ENCODE measurements around the gene ECHDC1.

The ECHDC1 gene

DNA sequence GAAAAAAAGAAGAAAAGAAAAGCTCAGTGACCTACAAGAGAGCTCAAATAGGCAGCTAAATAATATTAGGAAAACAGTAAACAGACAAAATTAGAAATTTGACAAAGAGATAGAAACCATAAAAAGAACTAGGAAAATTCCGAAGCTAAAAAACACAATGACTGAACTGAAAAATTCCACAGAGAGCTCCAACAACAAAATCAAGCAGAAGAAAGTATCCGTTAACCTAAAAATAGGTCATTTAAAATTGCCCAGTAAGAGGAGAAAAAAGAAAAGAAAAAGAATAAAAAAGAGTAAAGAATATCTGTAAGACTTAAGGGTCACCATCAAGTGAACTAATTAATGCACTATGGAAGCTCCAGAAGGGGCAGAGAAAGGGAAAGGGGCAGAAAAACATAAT lies 6.6 kb upstream of the ECHDC1 start:
- TF ChIP-seq YY1 (IDR thresholded peaks at IDR 0.05; ENCODE audit: low read depth) (no peak), NFIC (IDR thresholded peaks at IDR 0.05) (no peak), EP300 (IDR thresholded peaks at IDR 0.05; ENCODE audit: borderline replicate concordance) (no peak), CREB1 (IDR thresholded peaks at IDR 0.05; ENCODE audit: low read depth) (no peak)

DNA sequence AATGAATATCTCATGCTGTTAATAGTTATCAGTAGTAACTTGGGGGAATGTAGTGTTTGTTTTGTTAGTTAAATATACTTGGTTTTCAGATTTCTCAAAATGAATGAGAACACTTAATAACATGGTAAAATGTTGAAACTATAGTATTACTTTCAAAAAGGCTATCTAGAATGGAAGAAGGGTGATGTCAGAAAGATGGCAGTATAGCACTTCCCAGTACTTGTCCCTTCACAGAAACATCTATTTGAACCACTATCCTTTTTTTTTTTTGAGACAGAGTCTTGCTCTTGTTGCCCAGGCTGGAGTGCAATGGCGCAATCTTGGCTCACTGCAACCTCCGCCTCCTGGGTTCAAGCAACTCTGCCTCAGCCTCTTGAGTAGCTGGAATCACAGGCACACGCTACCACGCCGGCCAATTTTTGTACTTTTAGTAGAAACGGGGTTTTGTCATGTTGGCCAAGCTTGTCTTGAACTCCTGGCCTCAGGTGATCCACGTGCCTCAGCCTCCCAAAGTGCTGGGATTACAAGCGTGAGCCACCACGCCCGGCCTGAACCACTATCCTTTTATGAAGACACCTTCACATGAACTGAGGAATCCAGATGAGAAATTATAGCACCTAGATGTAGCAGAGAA lies 4.7 kb upstream of the ECHDC1 start:
- no peak for TF ChIP-seq ZBTB7A (IDR thresholded peaks at IDR 0.05; ENCODE audit: low read depth)
- TF ChIP-seq CEBPB (IDR thresholded peaks at IDR 0.05), result no peak
- TF ChIP-seq CREB1 (IDR thresholded peaks at IDR 0.05; ENCODE audit: low read depth), result no peak
- no peak for TF ChIP-seq FOXM1 (IDR thresholded peaks at IDR 0.05; ENCODE audit: borderline replicate concordance, low read depth)
- no peak for TF ChIP-seq YY1 (IDR thresholded peaks at IDR 0.05; ENCODE audit: low read depth)
- TF ChIP-seq, protein P1, sequence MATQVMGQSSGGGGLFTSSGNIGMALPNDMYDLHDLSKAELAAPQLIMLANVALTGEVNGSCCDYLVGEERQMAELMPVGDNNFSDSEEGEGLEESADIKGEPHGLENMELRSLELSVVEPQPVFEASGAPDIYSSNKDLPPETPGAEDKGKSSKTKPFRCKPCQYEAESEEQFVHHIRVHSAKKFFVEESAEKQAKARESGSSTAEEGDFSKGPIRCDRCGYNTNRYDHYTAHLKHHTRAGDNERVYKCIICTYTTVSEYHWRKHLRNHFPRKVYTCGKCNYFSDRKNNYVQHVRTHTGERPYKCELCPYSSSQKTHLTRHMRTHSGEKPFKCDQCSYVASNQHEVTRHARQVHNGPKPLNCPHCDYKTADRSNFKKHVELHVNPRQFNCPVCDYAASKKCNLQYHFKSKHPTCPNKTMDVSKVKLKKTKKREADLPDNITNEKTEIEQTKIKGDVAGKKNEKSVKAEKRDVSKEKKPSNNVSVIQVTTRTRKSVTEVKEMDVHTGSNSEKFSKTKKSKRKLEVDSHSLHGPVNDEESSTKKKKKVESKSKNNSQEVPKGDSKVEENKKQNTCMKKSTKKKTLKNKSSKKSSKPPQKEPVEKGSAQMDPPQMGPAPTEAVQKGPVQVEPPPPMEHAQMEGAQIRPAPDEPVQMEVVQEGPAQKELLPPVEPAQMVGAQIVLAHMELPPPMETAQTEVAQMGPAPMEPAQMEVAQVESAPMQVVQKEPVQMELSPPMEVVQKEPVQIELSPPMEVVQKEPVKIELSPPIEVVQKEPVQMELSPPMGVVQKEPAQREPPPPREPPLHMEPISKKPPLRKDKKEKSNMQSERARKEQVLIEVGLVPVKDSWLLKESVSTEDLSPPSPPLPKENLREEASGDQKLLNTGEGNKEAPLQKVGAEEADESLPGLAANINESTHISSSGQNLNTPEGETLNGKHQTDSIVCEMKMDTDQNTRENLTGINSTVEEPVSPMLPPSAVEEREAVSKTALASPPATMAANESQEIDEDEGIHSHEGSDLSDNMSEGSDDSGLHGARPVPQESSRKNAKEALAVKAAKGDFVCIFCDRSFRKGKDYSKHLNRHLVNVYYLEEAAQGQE (IDR thresholded peaks at IDR 0.05; ENCODE audit: low read depth), result no peak
- no peak for TF ChIP-seq RAD21 (IDR thresholded peaks at IDR 0.05; ENCODE audit: low read depth)
- TF ChIP-seq, protein P2, sequence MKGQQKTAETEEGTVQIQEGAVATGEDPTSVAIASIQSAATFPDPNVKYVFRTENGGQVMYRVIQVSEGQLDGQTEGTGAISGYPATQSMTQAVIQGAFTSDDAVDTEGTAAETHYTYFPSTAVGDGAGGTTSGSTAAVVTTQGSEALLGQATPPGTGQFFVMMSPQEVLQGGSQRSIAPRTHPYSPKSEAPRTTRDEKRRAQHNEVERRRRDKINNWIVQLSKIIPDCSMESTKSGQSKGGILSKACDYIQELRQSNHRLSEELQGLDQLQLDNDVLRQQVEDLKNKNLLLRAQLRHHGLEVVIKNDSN (IDR thresholded peaks at IDR 0.05), result no peak
- no peak for TF ChIP-seq TCF12 (IDR thresholded peaks at IDR 0.05; ENCODE audit: low read depth)
- no peak for TF ChIP-seq NFIC (IDR thresholded peaks at IDR 0.05)
- no peak for TF ChIP-seq TAF1 (IDR thresholded peaks at IDR 0.05; ENCODE audit: low read depth)
- TF ChIP-seq, protein P3, sequence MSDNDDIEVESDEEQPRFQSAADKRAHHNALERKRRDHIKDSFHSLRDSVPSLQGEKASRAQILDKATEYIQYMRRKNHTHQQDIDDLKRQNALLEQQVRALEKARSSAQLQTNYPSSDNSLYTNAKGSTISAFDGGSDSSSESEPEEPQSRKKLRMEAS (IDR thresholded peaks at IDR 0.05), result no peak

DNA sequence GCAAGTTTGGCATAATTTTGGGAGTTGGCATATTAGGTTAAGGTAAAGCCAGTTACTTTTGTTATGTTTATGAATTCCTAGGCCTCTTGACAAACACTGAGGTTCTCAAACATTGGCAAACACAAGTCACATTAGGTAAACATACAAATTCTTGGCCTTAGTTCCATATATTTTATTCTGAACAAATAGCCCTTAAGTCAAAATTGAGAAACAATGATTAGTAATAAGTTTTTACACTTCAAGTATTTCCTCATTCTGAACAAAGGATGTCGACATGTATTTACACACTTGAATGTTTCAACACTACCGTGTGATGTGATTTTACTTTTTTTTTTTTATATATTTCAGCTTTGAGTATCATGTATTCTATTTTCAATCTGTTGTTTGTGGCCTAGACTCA lies 3.8 kb upstream of the ECHDC1 start:
- TF ChIP-seq, protein P1 (IDR thresholded peaks at IDR 0.05; ENCODE audit: low read depth), result no peak
- TF ChIP-seq YY1 (IDR thresholded peaks at IDR 0.05; ENCODE audit: low read depth) (no peak), TCF12 (IDR thresholded peaks at IDR 0.05; ENCODE audit: low read depth) (no peak), ZBTB7A (IDR thresholded peaks at IDR 0.05; ENCODE audit: low read depth) (no peak), FOXM1 (IDR thresholded peaks at IDR 0.05; ENCODE audit: borderline replicate concordance, low read depth) (no peak), NFIC (IDR thresholded peaks at IDR 0.05) (no peak), TAF1 (IDR thresholded peaks at IDR 0.05; ENCODE audit: low read depth) (no peak), EP300 (IDR thresholded peaks at IDR 0.05; ENCODE audit: borderline replicate concordance) (no peak), CREB1 (IDR thresholded peaks at IDR 0.05; ENCODE audit: low read depth) (no peak), RAD21 (IDR thresholded peaks at IDR 0.05; ENCODE audit: low read depth) (no peak), EGR1 (IDR thresholded peaks at IDR 0.05) (no peak), TEAD4 (IDR thresholded peaks at IDR 0.05) (no peak), CEBPB (IDR thresholded peaks at IDR 0.05) (no peak)
- TF ChIP-seq, protein P3 (IDR thresholded peaks at IDR 0.05), result no peak
- TF ChIP-seq, protein P2 (IDR thresholded peaks at IDR 0.05), result no peak

DNA sequence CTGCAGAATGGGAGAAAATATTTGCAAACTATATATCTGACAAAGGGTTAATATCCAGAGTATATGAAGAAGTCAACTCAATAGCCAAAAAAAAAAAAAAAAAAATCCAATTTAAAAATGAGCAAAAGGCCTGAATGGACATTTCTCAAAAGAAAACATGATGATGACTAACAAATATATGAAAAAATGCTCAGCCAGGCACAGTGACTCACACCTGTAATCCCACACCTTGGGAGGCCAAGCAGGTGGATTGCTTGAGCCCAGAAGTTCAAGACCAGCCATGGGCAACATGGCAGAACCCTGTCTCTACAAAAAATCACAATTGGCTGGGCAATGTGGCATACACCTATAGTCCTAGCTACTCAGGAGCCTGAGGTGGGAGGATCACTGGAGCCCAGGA lies 2.1 kb upstream of the ECHDC1 start:
- TF ChIP-seq TAF1 (IDR thresholded peaks at IDR 0.05; ENCODE audit: low read depth) (no peak), FOXM1 (IDR thresholded peaks at IDR 0.05; ENCODE audit: borderline replicate concordance, low read depth) (no peak), TEAD4 (IDR thresholded peaks at IDR 0.05) (no peak)
- TF ChIP-seq, protein P2 (IDR thresholded peaks at IDR 0.05), result no peak
- TF ChIP-seq, protein P1 (IDR thresholded peaks at IDR 0.05; ENCODE audit: low read depth), result no peak
